ENCODE results near the gene JAKMIP2.

The JAKMIP2 gene

GRCh38 chr5:147819261-147819770 is 36.8 kb upstream of the JAKMIP2 start:
- no CpG with 5 or more reads among the region's 1 CpG for WGBS (ENCODE audit: extremely low coverage, insufficient coverage, insufficient read length)
- no peaks in the 10 kb centered on the region for H3K79me1 ChIP-seq (ENCODE audit: low read length)
- H2BK5ac ChIP-seq (ENCODE audit: low read depth, low read length, poor library complexity) = no peak overlapping the region
- H2AK5ac ChIP-seq (ENCODE audit: low read length) = no peak overlapping the region
- no peaks in the 10 kb centered on the region for H3K27me3 ChIP-seq (ENCODE audit: insufficient read depth, low read length)
- H3K14ac ChIP-seq (ENCODE audit: low read length) = no peak overlapping the region
- H4K8ac ChIP-seq (ENCODE audit: low read depth, low read length) = no peak overlapping the region
- no peak overlapping the region for H3K9ac ChIP-seq (ENCODE audit: low read length)
- H3K4me3 ChIP-seq (ENCODE audit: low read depth, low read length) = no peak overlapping the region
- H3K9me3 ChIP-seq (ENCODE audit: insufficient read depth, low read depth, low read length) = no peaks in the 10 kb centered on the region
- H2BK12ac ChIP-seq (ENCODE audit: low read length) = no peak overlapping the region
- no peak overlapping the region for H3K4ac ChIP-seq (ENCODE audit: low read depth, low read length)
- H3K27ac ChIP-seq (ENCODE audit: low read depth, low read length) = no peak overlapping the region
- no peak overlapping the region for H2BK120ac ChIP-seq (ENCODE audit: insufficient read depth, low read length, poor library complexity)
- H3K18ac ChIP-seq (ENCODE audit: low read length) = no peak overlapping the region
- H2AFZ ChIP-seq (ENCODE audit: insufficient read depth, low read length, poor library complexity) = no peak overlapping the region
- no peaks in the 10 kb centered on the region for H3K36me3 ChIP-seq (ENCODE audit: control insufficient read depth in 1 of 2, insufficient read depth in 2 of 2, low read length in 2 of 2)
- no peak overlapping the region for H3K4me2 ChIP-seq (ENCODE audit: low read length)
- H4K12ac ChIP-seq (ENCODE audit: low read depth, low read length) = no peak overlapping the region
- no peaks in the 10 kb centered on the region for H3K79me2 ChIP-seq (ENCODE audit: control insufficient read depth, insufficient read depth, low read length, poor library complexity)
- H3K4me1 ChIP-seq (ENCODE audit: control insufficient read depth in 1 of 2, insufficient read depth in 2 of 2, low read length in 2 of 2) = no peaks in the 10 kb centered on the region
- DNase-seq = no peak
- H4K91ac ChIP-seq (ENCODE audit: low read depth, low read length) = no peak overlapping the region
- no peak overlapping the region for H3K23ac ChIP-seq (ENCODE audit: low read length)

GRCh38 chr5:147818290-147818689 is 35.8 kb upstream of the JAKMIP2 start:
- Histone ChIP-seq H3K27ac (ENCODE audit: low read depth, low read length) (no peak overlapping the region), H3K4ac (ENCODE audit: low read depth, low read length) (no peak overlapping the region), H3K4me1 (ENCODE audit: control insufficient read depth in 1 of 2, insufficient read depth in 2 of 2, low read length in 2 of 2) (no peaks in the 10 kb centered on the region), H3K27me3 (ENCODE audit: insufficient read depth, low read length) (no peaks in the 10 kb centered on the region), H3K23ac (ENCODE audit: low read length) (no peak overlapping the region), H3K18ac (ENCODE audit: low read length) (no peak overlapping the region), H2BK5ac (ENCODE audit: low read depth, low read length, poor library complexity) (no peak overlapping the region), H3K4me3 (ENCODE audit: low read depth, low read length) (no peak overlapping the region), H3K9me3 (ENCODE audit: insufficient read depth, low read depth, low read length) (no peaks in the 10 kb centered on the region), H2BK120ac (ENCODE audit: insufficient read depth, low read length, poor library complexity) (no peak overlapping the region), H2AK5ac (ENCODE audit: low read length) (no peak overlapping the region), H4K12ac (ENCODE audit: low read depth, low read length) (no peak overlapping the region), H3K79me1 (ENCODE audit: low read length) (no peaks in the 10 kb centered on the region), H3K9ac (ENCODE audit: low read length) (no peak overlapping the region), H4K8ac (ENCODE audit: low read depth, low read length) (no peak overlapping the region), H3K4me2 (ENCODE audit: low read length) (no peak overlapping the region), H3K79me2 (ENCODE audit: control insufficient read depth, insufficient read depth, low read length, poor library complexity) (no peaks in the 10 kb centered on the region), H3K36me3 (ENCODE audit: control insufficient read depth in 1 of 2, insufficient read depth in 2 of 2, low read length in 2 of 2) (no peaks in the 10 kb centered on the region), H3K14ac (ENCODE audit: low read length) (no peak overlapping the region), H4K91ac (ENCODE audit: low read depth, low read length) (no peak overlapping the region), H2AFZ (ENCODE audit: insufficient read depth, low read length, poor library complexity) (no peak overlapping the region), H2BK12ac (ENCODE audit: low read length) (no peak overlapping the region)
- DNase-seq = no peak
- WGBS (ENCODE audit: extremely low coverage, insufficient coverage, insufficient read length) = no CpG with 5 or more reads among the region's 1 CpG

DNA sequence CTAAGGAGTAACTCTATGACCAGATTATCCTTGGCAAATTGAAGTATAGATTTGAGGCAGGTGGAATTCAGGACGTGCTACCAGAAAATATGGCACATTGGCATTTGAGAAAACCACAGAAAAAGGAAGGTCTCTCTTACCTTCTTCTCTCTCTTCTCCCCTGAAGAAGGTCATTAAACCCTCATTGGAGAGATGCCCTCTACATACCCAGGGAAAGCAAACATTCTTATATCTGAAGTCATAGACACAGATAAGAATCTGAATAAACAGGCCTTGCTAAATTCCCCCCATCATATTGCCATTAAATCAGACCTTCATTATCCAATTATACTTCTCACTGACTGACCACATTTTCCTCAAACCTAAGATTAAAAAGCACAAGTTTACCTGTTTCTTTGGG is 31.2 kb upstream of the JAKMIP2 start:
- no peaks in the 10 kb centered on the region for H3K4me1 ChIP-seq (ENCODE audit: control insufficient read depth in 1 of 2, insufficient read depth in 2 of 2, low read length in 2 of 2)
- no peak for DNase-seq
- H3K27ac ChIP-seq (ENCODE audit: low read depth, low read length) = no peak overlapping the region
- no peak overlapping the region for H3K9ac ChIP-seq (ENCODE audit: low read length)
- no peak overlapping the region for H2BK120ac ChIP-seq (ENCODE audit: insufficient read depth, low read length, poor library complexity)
- no peak overlapping the region for H2BK12ac ChIP-seq (ENCODE audit: low read length)
- no peak overlapping the region for H4K91ac ChIP-seq (ENCODE audit: low read depth, low read length)
- no peak overlapping the region for H3K14ac ChIP-seq (ENCODE audit: low read length)
- H3K4me3 ChIP-seq (ENCODE audit: low read depth, low read length) = no peak overlapping the region
- H3K27me3 ChIP-seq (ENCODE audit: insufficient read depth, low read length) = no peaks in the 10 kb centered on the region
- no peaks in the 10 kb centered on the region for H3K9me3 ChIP-seq (ENCODE audit: insufficient read depth, low read depth, low read length)
- H3K18ac ChIP-seq (ENCODE audit: low read length) = no peak overlapping the region
- H2AFZ ChIP-seq (ENCODE audit: insufficient read depth, low read length, poor library complexity) = no peak overlapping the region
- H4K12ac ChIP-seq (ENCODE audit: low read depth, low read length) = no peak overlapping the region
- no CpG with 5 or more reads among the region's 1 CpG for WGBS (ENCODE audit: extremely low coverage, insufficient coverage, insufficient read length)
- no peak overlapping the region for H4K8ac ChIP-seq (ENCODE audit: low read depth, low read length)
- H3K36me3 ChIP-seq (ENCODE audit: control insufficient read depth in 1 of 2, insufficient read depth in 2 of 2, low read length in 2 of 2) = no peaks in the 10 kb centered on the region
- no peaks in the 10 kb centered on the region for H3K79me1 ChIP-seq (ENCODE audit: low read length)
- no peaks in the 10 kb centered on the region for H3K79me2 ChIP-seq (ENCODE audit: control insufficient read depth, insufficient read depth, low read length, poor library complexity)
- H3K4ac ChIP-seq (ENCODE audit: low read depth, low read length) = no peak overlapping the region
- H3K4me2 ChIP-seq (ENCODE audit: low read length) = no peak overlapping the region
- no peak overlapping the region for H2AK5ac ChIP-seq (ENCODE audit: low read length)
- H3K23ac ChIP-seq (ENCODE audit: low read length) = no peak overlapping the region
- H2BK5ac ChIP-seq (ENCODE audit: low read depth, low read length, poor library complexity) = no peak overlapping the region

DNA sequence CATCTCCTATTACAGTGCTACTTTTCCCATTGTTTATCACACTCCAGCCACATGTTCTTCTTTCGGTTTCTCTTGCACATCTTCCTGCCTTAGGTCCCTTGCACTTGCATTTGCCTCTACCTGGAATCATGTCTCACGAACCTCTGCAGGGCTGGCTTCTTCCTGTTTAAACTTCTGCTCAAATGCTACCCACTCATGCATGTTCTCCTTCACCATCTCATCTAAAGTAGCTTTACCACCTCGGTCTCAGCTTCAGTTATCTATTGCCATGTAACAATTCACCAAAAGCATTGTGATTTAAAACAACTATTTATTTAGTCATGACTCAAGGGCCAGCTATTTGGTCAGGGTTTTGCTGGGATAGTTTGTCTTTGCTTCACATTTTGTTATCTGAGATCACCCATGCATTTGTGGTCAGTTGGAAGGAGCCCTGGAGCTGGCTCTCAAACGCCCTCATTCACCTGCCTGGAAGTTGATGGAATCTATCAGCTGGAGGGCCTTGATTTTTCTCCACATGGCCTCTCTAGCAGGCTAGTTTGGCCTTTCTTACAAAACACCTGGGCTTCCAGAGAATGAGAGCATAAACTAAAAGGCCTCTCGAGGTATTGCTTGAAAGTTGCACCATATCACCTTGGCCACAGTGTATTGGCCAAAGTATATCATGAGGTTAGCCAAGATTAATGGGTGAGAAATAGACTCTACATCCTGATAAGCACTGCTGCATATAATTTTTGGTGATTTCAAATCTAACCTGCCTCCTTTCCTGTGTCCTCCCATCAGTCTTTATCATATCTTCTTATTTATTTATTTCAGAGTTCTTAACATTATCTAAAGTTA is 27.5 kb upstream of the JAKMIP2 start:
- peak; percentile 9 to 12 for DNase-seq
- no peak overlapping the region for H4K8ac ChIP-seq (ENCODE audit: low read depth, low read length)
- no peak overlapping the region for H2BK120ac ChIP-seq (ENCODE audit: insufficient read depth, low read length, poor library complexity)
- no peak overlapping the region for H3K23ac ChIP-seq (ENCODE audit: low read length)
- no peak overlapping the region for H2AFZ ChIP-seq (ENCODE audit: insufficient read depth, low read length, poor library complexity)
- H2AK5ac ChIP-seq (ENCODE audit: low read length) = no peak overlapping the region
- no peak overlapping the region for H3K14ac ChIP-seq (ENCODE audit: low read length)
- no peak overlapping the region for H2BK12ac ChIP-seq (ENCODE audit: low read length)
- H3K9ac ChIP-seq (ENCODE audit: low read length) = no peak overlapping the region
- no peaks in the 10 kb centered on the region for H3K79me1 ChIP-seq (ENCODE audit: low read length)
- H3K4me3 ChIP-seq (ENCODE audit: low read depth, low read length) = no peak overlapping the region
- no peak overlapping the region for H3K4me2 ChIP-seq (ENCODE audit: low read length)
- H3K27ac ChIP-seq (ENCODE audit: low read depth, low read length) = no peak overlapping the region
- no CpG with 5 or more reads among the region's 5 CpGs for WGBS (ENCODE audit: extremely low coverage, insufficient coverage, insufficient read length)
- H2BK5ac ChIP-seq (ENCODE audit: low read depth, low read length, poor library complexity) = no peak overlapping the region
- no peaks in the 10 kb centered on the region for H3K36me3 ChIP-seq (ENCODE audit: control insufficient read depth in 1 of 2, insufficient read depth in 2 of 2, low read length in 2 of 2)
- no peak overlapping the region for H4K91ac ChIP-seq (ENCODE audit: low read depth, low read length)
- no peak overlapping the region for H3K4ac ChIP-seq (ENCODE audit: low read depth, low read length)
- H4K12ac ChIP-seq (ENCODE audit: low read depth, low read length) = no peak overlapping the region
- no peak overlapping the region for H3K18ac ChIP-seq (ENCODE audit: low read length)
- no peaks in the 10 kb centered on the region for H3K27me3 ChIP-seq (ENCODE audit: insufficient read depth, low read length)
- H3K4me1 ChIP-seq (ENCODE audit: control insufficient read depth in 1 of 2, insufficient read depth in 2 of 2, low read length in 2 of 2) = no peaks in the 10 kb centered on the region
- no peaks in the 10 kb centered on the region for H3K79me2 ChIP-seq (ENCODE audit: control insufficient read depth, insufficient read depth, low read length, poor library complexity)
- H3K9me3 ChIP-seq (ENCODE audit: insufficient read depth, low read depth, low read length) = no peaks in the 10 kb centered on the region
